Heart left ventricle (tissue), 13 donors: ENCODE data around the gene ATP4A.

ENCODE experiments used
- POLR2A ChIP-seq, 2 donors: fragments of 450-650 bp; IDR thresholded peaks; one replicate each; pipeline ENCODE4 v1.6.1; 2017; ENCODE audit warnings: antibody characterized with exemption in 2 of 2, mild to moderate bottlenecking in 2 of 2, moderate library complexity in 2 of 2
- TF ChIP-seq, protein P1 (sequence below), 12 donors: fragments of 200-600 bp; sonication (generic) in 4 of 12; IDR thresholded peaks; one replicate each; pipeline versions ENCODE4 v1.5.0 to v1.8.0; 2018 to 2022; ENCODE audit warnings: antibody characterized with exemption in 12 of 12, mild to moderate bottlenecking in 5 of 12
- donor health status: ischemic (EF 13 %, LVEDD 7.1; RV severe dilation, severe dysfunction).
- donor health status: DM: no; HTN: yes; CAD: no.
- donor health status: DM: no; HTN: no; CAD: no.
- donor health status: ischemic (EF 25% LVEDD 6.9; RV normal size, moderate dysfunction).
- donor health status: ischemic (EF 25% LVEDD 5.7; RV mildly dilated, moderate dysfunction).
- donor health status: ischemic (EF 35%, LVEDD 5.7; RV mildly dilated, moderate dysfunction).
- donor health status: nonischemic (EF 11% LVEDD 7.7; RV severe dilation, severe dysfunction).
- donor health status: DM: yes; HTN: yes; CAD: no.
- donor health status: PGD.
- donor health status: ischemic (EF 29% LVEDD 5.4; RV normal size, mild dysfunction).
- donor health status: nonischemic (EF 23%, LVEDD 6.1; RV moderate dilation, normal function).

- TF ChIP-seq, protein P1, sequence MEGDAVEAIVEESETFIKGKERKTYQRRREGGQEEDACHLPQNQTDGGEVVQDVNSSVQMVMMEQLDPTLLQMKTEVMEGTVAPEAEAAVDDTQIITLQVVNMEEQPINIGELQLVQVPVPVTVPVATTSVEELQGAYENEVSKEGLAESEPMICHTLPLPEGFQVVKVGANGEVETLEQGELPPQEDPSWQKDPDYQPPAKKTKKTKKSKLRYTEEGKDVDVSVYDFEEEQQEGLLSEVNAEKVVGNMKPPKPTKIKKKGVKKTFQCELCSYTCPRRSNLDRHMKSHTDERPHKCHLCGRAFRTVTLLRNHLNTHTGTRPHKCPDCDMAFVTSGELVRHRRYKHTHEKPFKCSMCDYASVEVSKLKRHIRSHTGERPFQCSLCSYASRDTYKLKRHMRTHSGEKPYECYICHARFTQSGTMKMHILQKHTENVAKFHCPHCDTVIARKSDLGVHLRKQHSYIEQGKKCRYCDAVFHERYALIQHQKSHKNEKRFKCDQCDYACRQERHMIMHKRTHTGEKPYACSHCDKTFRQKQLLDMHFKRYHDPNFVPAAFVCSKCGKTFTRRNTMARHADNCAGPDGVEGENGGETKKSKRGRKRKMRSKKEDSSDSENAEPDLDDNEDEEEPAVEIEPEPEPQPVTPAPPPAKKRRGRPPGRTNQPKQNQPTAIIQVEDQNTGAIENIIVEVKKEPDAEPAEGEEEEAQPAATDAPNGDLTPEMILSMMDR (IDR thresholded peaks at IDR 0.05) = no peak
- no peak for TF ChIP-seq POLR2A (IDR thresholded peaks at IDR 0.05)
Measured at GRCh38 chr19:35569281-35569781, 5.9 kb upstream of the ATP4A start.
